ENCODE measurements around the gene FOXP3.

GRCh38 chrX:49269767-49270248, 5.3 kb upstream of the FOXP3 start, which contains the start of gene PPP1R3F:
- TF ChIP-seq TAF1 (IDR thresholded peaks at IDR 0.05; ENCODE audit: low read depth): peak; percentile 40; the same call in 1 of the 2 replicates
- TF ChIP-seq, protein P1, sequence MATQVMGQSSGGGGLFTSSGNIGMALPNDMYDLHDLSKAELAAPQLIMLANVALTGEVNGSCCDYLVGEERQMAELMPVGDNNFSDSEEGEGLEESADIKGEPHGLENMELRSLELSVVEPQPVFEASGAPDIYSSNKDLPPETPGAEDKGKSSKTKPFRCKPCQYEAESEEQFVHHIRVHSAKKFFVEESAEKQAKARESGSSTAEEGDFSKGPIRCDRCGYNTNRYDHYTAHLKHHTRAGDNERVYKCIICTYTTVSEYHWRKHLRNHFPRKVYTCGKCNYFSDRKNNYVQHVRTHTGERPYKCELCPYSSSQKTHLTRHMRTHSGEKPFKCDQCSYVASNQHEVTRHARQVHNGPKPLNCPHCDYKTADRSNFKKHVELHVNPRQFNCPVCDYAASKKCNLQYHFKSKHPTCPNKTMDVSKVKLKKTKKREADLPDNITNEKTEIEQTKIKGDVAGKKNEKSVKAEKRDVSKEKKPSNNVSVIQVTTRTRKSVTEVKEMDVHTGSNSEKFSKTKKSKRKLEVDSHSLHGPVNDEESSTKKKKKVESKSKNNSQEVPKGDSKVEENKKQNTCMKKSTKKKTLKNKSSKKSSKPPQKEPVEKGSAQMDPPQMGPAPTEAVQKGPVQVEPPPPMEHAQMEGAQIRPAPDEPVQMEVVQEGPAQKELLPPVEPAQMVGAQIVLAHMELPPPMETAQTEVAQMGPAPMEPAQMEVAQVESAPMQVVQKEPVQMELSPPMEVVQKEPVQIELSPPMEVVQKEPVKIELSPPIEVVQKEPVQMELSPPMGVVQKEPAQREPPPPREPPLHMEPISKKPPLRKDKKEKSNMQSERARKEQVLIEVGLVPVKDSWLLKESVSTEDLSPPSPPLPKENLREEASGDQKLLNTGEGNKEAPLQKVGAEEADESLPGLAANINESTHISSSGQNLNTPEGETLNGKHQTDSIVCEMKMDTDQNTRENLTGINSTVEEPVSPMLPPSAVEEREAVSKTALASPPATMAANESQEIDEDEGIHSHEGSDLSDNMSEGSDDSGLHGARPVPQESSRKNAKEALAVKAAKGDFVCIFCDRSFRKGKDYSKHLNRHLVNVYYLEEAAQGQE (IDR thresholded peaks at IDR 0.05; ENCODE audit: low read depth): no peak
- TF ChIP-seq RAD21 (IDR thresholded peaks at IDR 0.05; ENCODE audit: low read depth): no peak
- no peak for TF ChIP-seq CREB1 (IDR thresholded peaks at IDR 0.05; ENCODE audit: low read depth)
- TF ChIP-seq, protein P2, sequence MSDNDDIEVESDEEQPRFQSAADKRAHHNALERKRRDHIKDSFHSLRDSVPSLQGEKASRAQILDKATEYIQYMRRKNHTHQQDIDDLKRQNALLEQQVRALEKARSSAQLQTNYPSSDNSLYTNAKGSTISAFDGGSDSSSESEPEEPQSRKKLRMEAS (IDR thresholded peaks at IDR 0.05): no peak; the same call in 1 of the 2 replicates

Data from Ishikawa (cell line).